Raji (cell line): ENCODE results near the gene FMN2.

ENCODE experiments used
- POLR2A ChIP-seq: IDR thresholded peaks from 2 replicates; pipeline ENCODE4 v1.6.1; 2011; ENCODE audit warnings: low read depth, low read length, control low read depth; ENCODE audit not compliant: insufficient read depth

Gene FMN2

DNA sequence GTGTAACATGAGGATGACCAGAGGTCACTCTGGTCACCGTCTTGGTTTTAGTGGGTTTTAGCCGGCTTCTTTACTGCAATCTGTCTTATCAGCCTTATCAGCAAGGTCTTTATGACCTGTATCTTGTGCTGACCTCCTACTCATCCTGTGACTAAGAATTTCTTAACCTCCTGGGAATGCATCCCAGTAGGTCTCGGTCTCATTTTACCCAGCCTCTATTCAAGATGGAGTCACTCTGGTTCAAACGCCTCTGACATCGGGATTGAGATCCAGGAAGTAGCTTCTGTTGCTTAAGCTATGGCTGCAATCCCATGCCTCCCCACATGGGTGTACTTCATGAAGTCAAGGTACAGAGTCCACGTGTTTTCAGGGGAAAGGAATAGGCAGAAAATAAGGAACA lies 19.9 kb downstream of the FMN2 start:
- TF ChIP-seq POLR2A, result no peak

DNA sequence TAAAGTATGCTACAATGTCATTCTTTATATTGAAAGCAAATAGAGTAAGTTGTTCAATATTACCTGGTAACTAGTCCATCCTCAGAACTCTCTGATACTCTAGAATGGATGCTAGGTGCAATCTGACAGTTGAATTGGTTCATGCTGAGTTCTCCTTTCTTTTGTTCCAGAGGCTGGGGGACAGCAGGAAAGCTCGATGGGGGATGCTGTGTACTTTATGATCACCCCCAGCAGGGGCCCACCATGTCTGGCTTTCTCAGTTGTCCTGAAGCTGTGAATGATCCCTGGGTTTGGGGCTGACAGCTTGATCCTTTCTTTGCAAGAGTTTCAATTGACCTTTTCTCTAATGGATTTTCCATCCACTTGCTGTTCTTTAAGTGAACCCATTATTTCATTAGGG lies 22.5 kb downstream of the FMN2 start:
- TF ChIP-seq POLR2A, result no peak

DNA sequence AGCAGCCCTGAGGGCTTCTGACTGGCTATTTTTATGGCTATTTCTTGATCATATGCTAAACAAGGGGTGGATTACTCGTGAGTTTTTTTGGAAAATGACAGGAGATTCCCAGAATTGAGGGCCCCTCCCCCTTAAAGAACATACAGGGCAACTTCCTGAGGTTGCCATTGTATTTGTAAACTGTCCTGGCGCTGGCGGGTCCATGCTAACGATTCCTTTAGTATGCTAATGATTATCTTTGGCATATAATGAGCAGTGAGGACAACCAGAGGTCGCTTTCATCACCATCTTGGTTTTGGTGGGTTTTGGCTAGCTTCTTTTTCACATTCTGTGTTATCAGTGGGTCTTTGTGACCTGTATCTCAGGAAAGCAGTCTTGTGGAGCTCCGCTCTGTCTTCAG lies 24.1 kb downstream of the FMN2 start:
- TF ChIP-seq POLR2A, result no peak

DNA sequence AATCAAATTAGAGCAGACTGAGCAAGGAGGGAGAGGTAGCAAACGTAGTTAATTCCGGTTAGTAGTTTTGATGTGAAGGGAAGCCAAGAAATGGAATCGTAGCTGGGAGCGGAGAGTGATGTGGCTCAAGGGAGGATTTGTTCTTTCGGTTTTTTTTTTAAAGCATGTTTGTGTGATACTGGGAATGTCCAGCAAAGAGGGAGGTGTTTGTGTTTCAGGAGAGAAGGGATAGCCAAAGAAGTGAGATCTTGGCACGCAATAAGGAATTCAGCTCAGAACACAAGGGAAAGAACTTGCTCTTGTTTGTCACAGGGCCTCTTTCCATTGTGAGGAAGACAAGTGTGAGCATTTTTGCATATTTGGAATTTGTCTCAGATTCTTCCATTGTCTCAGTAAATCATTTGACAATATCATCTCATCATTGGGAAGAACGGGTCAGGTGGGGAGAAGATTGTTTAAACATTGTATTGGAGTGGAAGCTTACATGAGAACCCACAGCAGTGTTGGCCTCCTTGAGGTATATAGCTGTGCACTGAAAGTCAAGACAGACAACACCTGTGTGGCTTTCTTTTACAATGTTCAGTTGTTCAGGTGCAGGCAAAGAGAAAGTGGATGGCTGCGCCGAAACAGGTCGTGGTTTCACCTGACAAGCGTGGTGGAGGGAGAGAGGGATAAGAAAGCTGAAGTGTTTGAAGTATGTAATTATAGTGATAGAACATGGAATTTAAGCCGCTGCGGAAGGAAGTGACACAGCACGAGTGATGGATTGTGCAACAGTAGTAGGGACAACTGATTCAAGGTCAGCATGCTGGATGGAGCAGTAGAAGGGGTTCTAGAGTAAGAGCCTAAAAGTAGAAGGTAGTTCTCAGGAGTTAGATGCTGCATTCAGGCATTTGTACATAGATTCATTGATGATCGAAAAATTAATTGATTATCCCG lies 25.4 kb downstream of the FMN2 start:
- no peak for TF ChIP-seq POLR2A

DNA sequence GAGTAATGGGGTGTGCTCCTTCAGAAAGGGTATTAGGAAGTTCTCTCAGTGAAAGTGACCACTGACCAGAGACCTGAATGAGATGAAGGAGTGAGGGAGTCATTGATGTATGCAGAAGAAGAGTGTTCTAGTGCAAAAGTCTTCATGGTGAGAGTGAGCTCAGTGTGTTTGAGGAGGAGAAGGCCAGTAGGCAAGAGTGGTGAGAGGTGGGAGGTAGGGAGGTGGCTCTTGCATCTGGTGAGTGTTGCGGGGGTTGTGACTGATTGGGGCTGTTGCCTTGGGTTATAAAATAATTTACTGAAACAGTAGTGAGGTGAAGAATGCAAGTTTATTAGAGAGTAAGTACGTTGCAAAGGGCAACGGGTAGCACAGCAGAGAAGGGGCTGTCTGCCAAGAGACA lies 26.2 kb downstream of the FMN2 start:
- TF ChIP-seq POLR2A, result no peak

DNA sequence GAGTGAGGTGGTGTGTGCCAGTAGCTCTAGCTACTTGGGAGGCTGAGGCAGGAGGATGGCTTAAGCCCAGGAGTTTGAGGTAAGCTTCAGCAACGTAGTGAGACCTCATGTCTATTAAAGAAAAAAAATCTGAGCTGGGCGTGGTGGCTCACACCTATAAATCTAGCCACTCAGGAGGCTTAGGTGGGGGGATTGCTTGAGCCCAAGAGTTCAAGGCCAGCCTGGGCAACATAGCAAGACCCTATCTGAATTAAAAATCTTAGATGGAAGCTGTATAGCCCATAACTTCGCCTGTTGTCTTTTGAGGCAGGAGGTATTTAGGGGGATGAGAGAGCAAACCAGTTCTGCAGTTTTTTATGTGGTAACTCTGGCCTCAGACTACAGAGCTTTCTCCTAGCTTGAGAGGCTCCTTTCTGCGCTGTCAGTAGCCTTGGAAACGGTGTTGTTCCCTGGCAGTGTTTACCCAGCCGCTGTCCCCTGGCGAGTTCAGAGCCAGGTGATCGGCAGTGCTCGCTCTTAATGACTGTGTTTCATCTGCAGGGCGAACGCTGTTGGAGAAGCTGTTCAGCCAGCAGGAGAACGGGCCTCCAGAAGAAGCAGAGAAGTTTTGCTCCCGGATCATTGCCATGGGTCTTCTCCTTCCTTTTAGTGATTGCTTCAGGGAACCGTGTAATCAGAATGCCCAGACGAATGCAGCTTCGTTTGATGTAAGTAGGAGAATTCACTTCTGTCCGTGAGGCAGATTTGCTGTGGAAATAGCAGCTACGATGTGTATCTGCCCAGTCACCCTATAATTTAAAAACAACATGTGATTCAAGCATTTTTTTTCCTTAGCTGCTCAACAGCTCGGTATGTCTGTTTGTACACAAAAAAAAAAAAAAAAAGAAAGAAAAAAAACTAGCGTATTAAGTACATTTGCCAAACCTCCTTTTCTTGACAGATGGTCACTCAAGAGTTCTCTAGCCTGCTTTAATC lies 31.2 kb downstream of the FMN2 start:
- no peak for TF ChIP-seq POLR2A

DNA sequence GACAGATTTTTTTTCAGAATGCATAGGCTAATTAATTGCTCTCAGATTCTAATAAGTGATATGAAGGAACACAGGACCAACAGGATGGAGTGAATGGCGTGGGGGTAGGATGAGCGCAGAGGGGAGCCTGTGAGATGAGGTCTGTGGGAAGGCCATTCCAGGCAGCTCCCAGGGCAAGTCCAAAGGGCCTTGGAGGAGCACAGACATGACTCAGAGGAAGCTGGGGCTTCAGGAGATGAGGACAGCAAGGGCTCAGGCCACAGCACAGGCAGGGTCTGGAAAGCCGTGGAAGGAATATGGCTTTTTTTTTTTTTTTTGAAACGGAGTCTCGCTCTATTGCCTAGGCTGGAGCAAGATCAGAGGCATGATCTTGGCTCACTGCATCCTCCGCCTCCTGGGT lies 35.1 kb downstream of the FMN2 start:
- no peak for TF ChIP-seq POLR2A

DNA sequence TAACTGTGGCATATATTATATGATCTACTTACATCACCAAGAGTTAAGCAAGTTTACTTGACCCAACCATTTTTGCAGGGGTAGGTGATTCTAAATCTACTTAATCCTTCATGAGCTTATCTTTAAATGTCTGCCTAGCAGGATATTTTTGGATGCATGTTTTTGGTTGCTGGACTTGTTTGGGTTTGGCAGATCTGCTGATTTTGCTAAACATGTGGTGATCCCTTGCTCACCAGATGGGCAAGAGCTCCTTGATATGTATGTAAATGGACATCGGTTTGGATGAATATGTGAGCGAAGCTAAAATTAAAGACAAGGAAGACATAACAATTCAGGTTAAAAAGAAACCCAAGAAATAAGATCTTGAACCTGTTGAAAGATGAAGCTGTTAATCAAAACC lies 36.7 kb downstream of the FMN2 start:
- TF ChIP-seq POLR2A, result no peak

DNA sequence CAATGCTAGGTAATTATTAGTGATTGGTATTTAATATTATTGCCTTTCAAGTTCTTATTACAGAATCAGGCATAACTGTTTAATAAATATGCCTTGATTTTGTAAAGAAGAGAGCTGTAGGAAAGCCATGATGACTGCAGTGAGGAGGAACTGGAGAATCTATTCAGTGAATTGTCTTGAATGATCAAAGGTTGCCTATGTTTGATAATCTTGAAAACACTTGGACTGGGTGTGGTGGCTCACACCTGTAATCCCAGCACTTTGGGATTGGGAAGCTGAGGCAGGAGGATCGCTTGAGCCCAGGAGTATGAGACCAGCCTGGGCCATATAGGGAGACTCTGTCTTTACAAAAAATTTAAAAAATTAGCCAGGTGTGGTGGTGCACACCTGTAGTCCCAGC lies 42.4 kb downstream of the FMN2 start:
- no peak for TF ChIP-seq POLR2A

DNA sequence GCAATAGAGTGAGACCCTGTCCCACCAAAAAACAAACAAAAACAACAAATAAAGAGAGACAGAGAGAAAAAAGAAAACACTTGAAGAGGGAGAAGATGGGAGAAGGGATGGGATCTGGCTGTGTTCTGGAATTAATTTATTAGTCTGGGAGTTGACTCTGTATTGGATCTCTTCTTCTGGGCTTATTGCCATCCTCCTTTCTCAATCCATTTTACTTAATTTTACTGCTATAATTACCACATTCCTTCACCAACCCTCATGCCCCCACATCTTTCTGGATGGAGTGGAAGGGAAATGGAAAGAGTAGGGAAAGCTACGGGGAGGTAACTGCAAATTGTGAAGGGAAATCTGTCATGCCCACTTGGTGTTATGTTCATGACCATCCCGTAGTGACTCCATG lies 42.9 kb downstream of the FMN2 start:
- no peak for TF ChIP-seq POLR2A

DNA sequence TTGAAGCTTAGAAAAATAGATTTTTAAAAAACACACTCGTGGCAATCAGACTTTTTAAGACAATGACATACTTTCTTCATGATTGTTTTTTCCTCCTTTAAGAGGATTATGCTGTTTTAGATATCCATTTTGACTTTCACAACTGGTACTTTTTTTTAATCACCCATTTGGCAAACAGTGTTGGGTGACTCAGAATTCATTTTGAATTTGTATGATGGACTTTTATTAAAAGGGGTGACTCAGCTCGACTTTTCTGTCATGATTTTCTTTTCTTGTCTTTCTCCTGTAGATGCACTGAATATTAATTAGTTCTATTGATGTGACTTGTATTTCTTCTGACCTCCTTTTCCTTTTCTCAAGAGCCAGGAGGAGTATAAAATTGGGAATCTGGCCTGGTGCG lies 44.7 kb downstream of the FMN2 start:
- TF ChIP-seq POLR2A, result no peak

DNA sequence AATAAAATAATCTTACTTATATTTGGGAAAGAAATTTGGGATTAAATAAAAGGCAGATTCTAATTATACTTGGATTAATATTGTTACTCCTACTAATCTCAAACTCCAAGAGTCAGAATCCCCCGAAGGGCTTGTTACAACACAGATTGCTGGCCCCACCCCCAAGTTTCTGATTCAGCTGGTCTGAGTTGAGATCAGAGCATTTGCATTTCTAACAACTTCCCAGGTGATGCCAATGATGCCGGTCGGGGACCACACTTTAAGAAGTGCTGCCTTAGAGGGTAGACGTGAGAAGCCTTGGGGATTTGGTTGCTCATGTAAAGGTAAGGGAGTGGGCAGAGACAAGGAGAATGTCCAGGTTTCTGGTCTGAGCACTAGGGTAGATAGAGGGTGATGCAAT lies 47.2 kb downstream of the FMN2 start:
- TF ChIP-seq POLR2A, result no peak

DNA sequence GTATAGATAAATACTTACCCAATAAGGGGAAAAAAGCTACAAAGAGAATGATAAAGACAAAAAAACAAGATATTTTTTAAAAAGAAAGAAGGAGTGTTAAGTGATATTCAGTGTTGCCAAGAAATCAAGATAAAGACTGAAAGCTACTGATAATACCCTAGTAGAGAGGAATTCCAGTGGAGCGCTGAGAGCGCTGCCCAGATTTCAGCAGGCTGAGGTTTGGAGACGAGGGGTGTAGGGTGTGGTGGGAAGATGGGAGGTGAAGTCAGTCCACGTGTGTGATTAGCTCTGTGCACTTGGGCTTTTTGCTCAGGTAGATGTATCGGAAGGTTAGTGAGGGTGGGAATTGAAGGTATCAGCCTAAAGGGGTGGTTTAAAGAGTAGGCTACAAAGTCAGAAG lies 47.8 kb downstream of the FMN2 start:
- TF ChIP-seq POLR2A, result no peak

DNA sequence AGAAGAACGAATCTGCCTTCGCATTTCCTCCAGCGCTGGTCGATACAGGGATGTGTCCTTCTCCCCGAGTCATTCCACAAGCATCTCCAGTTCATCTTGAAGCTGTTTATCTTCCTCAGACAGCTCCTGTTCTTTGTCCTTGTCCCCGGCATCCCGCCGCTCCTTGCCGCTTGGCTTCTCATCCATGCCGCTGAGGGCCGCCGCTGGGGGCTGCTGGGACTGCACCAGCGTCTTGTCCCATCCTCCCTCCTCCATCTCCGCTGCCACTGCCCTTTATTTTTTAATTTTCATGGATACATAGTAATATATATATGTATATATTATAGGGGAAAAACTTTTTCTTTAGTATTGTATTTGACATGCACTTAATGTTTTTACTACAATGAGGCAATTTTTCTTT lies 53.4 kb downstream of the FMN2 start:
- no peak for TF ChIP-seq POLR2A

DNA sequence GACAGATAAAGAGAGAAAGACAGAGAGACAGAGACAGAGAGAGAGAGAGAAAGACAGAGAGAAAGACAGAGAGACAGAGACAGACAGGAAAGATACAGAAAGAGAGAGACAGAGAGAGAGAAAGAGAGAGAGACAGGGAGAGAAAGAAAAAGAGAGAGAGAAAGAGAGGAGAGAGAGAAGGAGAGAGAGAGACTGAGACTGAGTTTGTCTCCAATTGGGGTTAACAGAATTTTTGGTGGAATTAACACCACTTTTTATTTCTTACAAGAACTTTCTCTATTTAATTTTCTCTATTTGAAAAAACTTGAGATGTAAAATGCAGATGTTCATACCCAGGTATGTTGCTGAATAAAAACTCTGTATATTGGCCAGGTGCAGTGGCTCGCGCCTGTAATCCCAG lies 56.6 kb downstream of the FMN2 start:
- TF ChIP-seq POLR2A, result no peak

DNA sequence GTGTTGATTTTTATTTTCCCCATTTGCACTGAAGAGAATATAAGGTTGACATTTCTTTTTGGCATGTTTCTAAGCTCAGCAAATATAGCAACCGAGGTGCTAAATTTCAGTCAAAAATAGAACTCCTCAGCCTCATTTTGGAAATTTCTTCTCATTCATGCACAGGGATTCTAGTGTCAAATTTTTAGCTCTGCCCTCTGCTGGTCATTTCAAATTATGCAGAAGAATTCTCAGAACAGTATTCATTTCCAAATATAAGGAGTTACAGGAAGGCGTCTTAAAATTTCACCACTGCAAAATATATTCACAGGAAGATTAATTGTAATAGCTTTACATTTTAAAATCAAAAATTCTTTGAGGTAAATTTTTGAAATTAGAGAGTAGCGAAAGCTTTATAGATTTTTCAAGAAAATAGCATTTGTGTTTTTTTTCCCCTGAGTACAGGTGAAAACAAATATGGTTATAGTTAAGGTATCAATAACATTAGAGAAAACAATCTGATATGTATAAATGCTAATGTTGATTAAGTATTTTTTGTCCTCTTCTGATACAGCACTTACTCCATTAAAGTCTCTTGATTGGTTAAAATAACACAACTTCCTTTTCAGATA lies 57.9 kb downstream of the FMN2 start:
- no peak for TF ChIP-seq POLR2A

DNA sequence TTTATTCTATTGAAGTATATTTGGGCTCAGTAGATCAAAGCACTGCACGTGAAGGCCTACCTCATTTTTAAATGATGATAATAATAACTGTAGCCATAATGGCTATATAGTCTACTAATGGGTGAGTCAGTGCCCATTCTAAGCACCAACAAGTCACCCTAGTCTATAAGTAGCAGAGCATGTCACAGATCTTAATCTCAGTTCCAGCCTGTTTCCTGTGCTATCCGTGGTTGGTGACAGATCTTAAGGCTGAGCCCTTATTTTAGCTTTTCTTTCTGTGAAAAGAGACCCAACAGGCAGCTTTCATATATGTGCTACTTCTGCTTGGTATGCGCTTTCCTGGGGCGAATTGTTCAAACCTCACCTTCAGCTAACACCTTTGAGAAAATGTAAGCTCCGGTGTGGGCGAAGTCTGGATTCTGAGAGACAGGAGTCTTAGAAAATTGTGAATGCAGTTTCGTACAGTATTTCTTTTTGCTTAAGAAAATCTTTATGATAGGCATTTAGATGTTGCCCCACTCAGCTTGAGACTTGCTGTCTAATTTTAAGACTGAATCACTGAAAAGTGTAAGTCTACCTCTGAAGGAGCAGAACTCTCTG lies 59.6 kb downstream of the FMN2 start:
- no peak for TF ChIP-seq POLR2A
